Activated CD4-positive, alpha-beta T cell treated with anti-CD3 and anti-CD28 coated beads, Interleukin-2, amount 50 U/mL, for 24 hours (primary cell): ENCODE results near the gene CXCL17.
"Not testable (repeated sequence)": the region's sequence is repeated elsewhere in the genome, so short reads cannot be mapped to it uniquely, and the experiment has no call there.

Experiments
- DNase-seq, 2 donors: peaks; one replicate each; pipeline ENCODE4 v3.0.0-alpha.2; 2020; ENCODE audit warnings: low read depth in 1 of 2, low spot score in 1 of 2

The CXCL17 gene

DNA sequence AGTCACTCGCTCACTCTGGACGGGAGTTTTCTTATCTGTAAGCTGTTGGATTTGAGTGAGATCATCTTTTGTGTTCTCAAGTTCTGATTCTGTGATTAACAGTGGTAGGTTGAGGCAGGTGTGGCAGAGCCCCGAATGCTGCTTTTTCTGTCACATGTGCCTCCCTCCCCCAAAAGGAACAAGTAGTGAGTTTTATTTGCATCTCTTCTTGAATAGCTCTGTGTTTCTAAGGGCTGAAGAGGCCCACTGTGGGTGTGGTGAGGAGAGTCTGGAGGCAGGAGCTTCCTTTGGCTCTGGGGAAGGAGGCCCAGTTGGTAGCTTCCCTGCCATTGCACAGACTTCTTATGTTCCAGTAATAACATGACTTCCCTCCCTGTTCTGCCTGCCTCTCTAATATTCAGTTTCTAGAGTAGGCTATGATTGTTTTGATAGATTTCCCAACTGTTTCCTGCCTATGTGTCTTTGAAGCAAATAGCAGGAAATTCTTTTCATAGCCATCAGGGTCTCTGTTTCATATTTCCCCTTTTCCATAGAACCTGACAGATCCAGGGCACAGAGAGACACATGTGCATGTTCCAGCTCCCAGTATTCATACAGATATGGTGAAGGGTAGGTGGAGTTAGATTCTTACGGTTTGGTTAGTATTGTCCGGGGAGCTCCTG lies 23.9 kb upstream of the CXCL17 start:
- no peak for DNase-seq

- no peak for DNase-seq
Measured at GRCh38 chr19:42465827-42466280, 23.1 kb upstream of the CXCL17 start.

GRCh38 chr19:42461700-42462324 lies 19.1 kb upstream of the CXCL17 start:
- no peak for DNase-seq

DNA sequence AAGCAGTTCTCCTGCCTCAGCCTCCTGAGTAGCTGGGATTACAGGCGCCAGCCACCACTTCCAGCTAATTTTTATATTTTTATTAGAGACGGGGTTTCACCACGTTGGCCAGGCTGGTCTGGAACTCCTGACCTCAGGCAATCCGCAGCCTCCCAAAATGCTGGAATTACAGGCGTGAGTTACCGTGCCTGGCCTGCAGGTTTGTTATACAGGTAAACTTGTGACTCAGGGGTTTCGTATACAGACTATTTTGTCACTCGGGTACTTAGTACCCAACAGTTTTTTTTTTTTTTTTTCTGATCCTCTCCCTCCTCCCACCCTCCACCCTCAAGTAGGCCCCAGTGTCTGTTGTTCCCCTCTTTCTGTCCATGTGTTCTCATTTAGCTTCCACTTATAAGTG lies 18.5 kb upstream of the CXCL17 start:
- DNase-seq, result not testable (repeated sequence)

DNA sequence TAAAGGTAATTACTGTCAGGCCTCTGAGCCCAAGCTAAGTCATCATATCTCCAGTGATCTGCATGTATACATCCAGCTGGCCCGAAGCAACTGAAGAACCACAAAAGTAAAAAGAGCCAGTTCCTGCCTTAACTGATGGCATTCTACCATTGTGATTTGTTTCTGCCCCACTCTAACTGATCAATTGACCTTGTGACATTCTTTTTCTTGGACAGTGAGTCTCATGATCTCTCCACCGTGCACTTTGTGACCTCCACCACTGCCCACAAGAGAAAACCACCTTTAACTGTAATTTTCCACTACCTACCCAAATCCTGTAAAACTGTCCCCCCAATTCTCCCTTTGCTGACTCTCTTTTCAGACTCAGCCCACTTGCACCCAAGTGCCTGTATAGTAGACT lies 17.2 kb upstream of the CXCL17 start:
- no peak for DNase-seq

- DNase-seq, result no peak
Measured at GRCh38 chr19:42455621-42456081, 12.9 kb upstream of the CXCL17 start.

DNA sequence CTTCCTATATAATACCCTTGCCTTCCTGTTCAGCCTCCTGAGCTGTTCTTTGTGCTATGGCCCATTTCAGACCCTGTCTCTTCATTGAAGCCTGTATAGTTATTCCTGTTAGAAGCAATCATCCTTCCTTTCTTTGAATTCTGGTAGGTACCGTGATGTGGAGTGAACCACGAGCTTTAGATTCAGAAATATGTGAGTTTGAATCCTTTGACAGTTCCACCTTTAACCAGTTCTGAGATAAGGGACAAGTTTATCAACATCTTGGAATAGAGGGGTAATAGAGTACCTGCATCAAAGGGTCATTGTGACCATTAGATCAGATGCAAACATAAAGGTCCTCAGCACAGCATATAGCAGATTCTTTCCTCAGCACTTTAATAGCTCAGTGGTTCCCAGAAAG lies 12.3 kb upstream of the CXCL17 start:
- DNase-seq, result no peak

- no peak for DNase-seq
Measured at GRCh38 chr19:42452590-42452989, 9.8 kb upstream of the CXCL17 start.

DNA sequence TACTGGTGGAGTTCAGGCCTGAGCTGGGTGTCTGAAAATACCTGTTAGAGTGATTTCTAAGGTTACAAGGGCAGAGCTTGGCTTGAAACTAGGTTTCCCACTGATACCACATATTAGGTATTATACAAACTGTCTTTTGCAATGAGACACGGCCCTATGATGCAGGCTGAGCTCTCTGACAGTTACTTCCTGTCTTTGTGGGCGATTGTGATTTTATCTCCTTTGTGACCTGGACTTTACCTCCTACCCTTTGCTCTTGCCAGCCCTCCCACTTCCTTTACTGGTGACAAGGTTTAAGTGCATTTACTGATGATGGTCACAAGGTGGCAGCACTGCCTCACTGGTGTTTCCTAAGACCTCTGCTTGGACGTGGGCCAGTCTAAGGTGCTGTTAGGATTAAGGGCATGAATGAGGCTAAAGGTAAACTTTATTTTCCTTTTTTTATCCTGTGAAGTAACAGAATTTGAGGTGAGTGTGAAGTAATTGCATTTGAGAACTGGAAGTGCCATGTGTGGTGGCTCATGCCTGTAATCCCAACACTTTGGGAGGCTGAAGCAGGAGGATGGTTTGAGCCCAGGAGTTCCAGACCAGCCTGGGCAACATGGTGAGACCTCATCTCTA lies 7.7 kb upstream of the CXCL17 start:
- DNase-seq, result peak; percentile 43 to 72

GRCh38 chr19:42448306-42448705 lies 5.6 kb upstream of the CXCL17 start:
- DNase-seq, result not testable (repeated sequence)

- no peak for DNase-seq
Measured at GRCh38 chr19:42445948-42446347, 3.2 kb upstream of the CXCL17 start.

DNA sequence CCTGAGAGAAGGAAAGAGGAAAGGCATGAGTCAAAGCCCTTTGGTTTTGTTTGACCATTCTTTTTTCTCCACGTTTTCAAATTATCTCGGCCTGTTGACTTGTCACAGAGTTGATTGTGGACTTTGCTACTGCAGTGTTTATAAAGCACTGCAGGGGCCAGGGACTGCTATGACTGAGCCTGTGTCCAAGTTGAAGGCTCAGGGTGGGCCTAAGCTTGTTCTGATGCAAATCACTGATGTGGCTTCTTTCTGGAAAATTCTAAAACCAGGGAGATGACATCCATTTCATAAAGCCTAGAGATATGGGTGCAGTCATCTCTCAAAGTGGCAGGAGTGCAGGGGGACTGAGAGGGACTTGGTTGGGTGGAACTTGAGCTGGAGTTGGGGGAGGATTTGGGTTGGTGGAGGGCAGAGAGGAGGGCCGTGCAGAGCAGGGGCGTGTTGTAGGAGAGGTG lies 1.2 kb upstream of the CXCL17 start:
- no peak for DNase-seq

- DNase-seq, result no peak
Measured at GRCh38 chr19:42441049-42441445, 1.7 kb downstream of the CXCL17 start.

DNA sequence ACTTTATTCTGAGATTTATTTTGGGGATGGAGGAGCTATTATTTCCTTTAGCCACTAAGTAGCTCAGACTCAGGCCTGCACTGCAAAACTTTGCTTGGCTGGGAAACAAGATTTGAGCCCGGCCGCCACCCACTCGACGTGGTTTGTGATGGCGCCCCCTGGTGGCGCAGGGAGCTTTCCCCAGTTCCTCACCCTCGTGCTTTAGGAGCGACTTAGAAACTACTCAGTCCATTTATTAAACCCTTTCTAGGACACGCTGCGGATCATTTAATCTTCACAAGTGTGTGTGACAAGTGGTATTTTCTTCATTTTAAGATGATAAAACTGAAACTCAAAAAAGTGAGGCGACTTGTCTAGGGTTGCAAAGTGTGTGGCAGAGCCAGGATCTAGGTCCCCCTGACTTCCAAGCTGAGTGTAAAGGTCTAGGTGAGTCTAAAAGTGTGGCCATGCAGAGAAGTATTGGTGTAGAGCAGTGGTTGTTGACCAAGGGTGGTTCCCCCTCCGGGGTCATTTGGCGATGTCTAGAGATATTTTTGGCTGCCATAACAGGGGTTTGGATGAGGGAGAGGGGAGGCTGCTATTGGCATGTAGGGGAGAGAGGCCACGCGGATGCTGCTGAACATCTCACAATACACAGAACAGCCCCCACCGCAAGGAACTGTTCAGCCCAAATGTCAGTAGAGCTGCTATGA lies 2.2 kb downstream of the CXCL17 start:
- peak; percentile 60 to 68 for DNase-seq

DNA sequence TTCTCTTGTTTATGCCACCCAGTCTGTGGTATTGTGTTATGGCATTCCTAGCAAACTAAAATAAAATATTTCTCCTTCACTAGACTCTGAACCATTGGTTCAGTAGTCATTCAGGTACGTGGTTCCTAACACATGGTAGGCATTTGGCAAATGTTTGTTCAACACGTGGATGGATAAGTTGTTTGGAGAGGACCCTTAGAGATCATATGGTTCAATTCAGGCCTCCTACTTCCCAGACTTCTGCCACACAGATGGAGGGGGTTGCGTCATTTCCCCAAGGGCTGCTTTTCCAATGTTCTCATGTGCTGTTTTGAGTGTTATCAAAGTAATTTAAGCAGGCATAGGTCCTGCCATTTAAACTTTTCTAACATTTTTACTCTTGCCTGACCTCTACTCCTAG lies 6.7 kb downstream of the CXCL17 start:
- DNase-seq, result no peak

DNA sequence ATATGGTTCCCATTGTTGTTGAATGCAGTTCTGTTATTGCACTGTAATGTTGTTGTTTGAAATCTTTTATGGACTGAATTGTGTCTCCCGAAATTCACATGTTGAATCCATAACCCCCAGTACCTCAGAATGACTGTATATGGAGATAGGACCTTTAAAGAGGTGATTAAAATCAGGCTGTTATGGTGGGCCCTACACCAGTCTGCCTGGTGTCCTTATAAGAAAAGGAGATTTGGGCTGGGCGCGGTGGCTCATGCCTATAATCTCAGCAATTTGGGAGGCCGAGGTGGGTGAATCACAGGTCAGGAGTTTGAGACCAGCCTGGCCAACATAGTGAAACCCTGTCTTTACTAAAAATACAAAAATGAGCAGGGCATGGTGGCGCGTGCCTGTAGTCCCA lies 7.4 kb downstream of the CXCL17 start:
- no peak for DNase-seq

GRCh38 chr19:42433503-42434260 lies 9.1 kb downstream of the CXCL17 start:
- DNase-seq, result peak in 1 of 2 donors; percentile 49

- no peak for DNase-seq
Measured at GRCh38 chr19:42431486-42431885, 11.3 kb downstream of the CXCL17 start.

GRCh38 chr19:42428676-42429075 lies 14.1 kb downstream of the CXCL17 start:
- no peak for DNase-seq

- no peak for DNase-seq
Measured at GRCh38 chr19:42427313-42427712, 15.4 kb downstream of the CXCL17 start, which contains the start of gene LIPE. TSS of gene LIPE (minus strand) at chr19:42427388. CDS start at chr19:42427149, 239 bp downstream.

GRCh38 chr19:42426643-42427042 lies 16.1 kb downstream of the CXCL17 start:
- no peak for DNase-seq
